K562 (cell line): ENCODE results near the gene PDLIM4. TPM values are rescaled to one million over a fixed set of nuclear protein-coding genes. Genes with fewer than 3 reads are reported as not detected.
A peak's percentile ranks its signal among the peaks of the same experiment; 100 is the strongest.

Source experiments
- ATAC-seq: fragments of 200-7000 bp; cut with Tn5 transposase; 3 replicates; pipeline ENCODE4 v1.9.1; 2020; ENCODE audit warnings: moderate library complexity
- BruUV-seq: library from RNA; stranded (reverse); fragments of 400-500 nt; replicated peaks from 2 replicates; lab custom pipeline; 2021; lab: Mats Ljungman, UMichigan
- CTCF ChIA-PET: fragments of 300-600 bp; formaldehyde crosslinking; extraction: SDS; loops from one replicate; lab custom pipeline; 2021; ENCODE audit warnings: low intra/inter-chr PET ratio; lab: Yijun Ruan, JAX
- POLR2A ChIA-PET: fragments of 300-600, 350-650 bp; sonication (Branson Sonifier 250); formaldehyde crosslinking; extraction: SDS; loops from one replicate; lab custom pipeline; 2021; ENCODE audit warnings: antibody characterized with exemption, inconsistent platforms; lab: Yijun Ruan, JAX
- DNase-seq, 4 experiments: peaks; one replicate each; pipeline versions ENCODE4 v3.0.0 to v3.0.0-alpha.2; 2011 to 2018; ENCODE audit warnings: low spot score in 3 of 4, mixed read lengths in 3 of 4; ENCODE audit errors: extremely low read depth in 1 of 4
- FAIRE-seq: peaks from 2 replicates; lab custom pipeline; 2011; peaks lifted over from hg19 to GRCh38; lab: Jason Lieb, UNC
- H2AFZ ChIP-seq: 2 replicates; pipeline ENCODE4 v1.6.0; 2011; ENCODE audit warnings: low read depth, low read length, control low read depth, inconsistent platforms
- H3K27ac ChIP-seq: fragments of 200-600 bp; 3 replicates; pipeline ENCODE4 v1.8.0; 2011; ENCODE audit warnings: low read depth, mild to moderate bottlenecking, control low read depth, inconsistent platforms, low read length, moderate library complexity, mixed read lengths; ENCODE audit errors: extremely low read depth
- H3K27me3 ChIP-seq, 2 experiments: fragments of 300-600 bp in 1 of 2; 2 replicates in 1 of 2; 3 replicates in 1 of 2; pipeline versions ENCODE4 v1.6.0 to v1.8.0; 2011; ENCODE audit warnings: inconsistent platforms in 2 of 2, low read length in 2 of 2, mild to moderate bottlenecking in 1 of 2, mixed read lengths in 1 of 2, moderate library complexity in 1 of 2; ENCODE audit not compliant: control insufficient read depth in 2 of 2, insufficient read depth in 2 of 2
- H3K36me3 ChIP-seq: fragments of 300-600 bp; 3 replicates; pipeline ENCODE4 v1.8.0; 2011; ENCODE audit warnings: mild to moderate bottlenecking, low read length, inconsistent platforms; ENCODE audit not compliant: control insufficient read depth, insufficient read depth
- H3K4me1 ChIP-seq, 2 experiments: fragments of 200-600 bp in 1 of 2; replicated peaks in 1 of 2; 2 replicates in 1 of 2; 3 replicates in 1 of 2; pipeline versions ENCODE4 v1.5.1 to v1.8.0; 2011; ENCODE audit warnings: inconsistent platforms in 2 of 2, low read length in 2 of 2, mild to moderate bottlenecking in 1 of 2, mixed read lengths in 1 of 2, moderate library complexity in 1 of 2; ENCODE audit not compliant: control insufficient read depth in 2 of 2, insufficient read depth in 2 of 2
- H3K4me2 ChIP-seq: 2 replicates; pipeline ENCODE4 v1.6.1; 2011; ENCODE audit warnings: low read length, control low read depth, inconsistent platforms, mixed read lengths; ENCODE audit not compliant: insufficient read depth
- H3K4me3 ChIP-seq: fragments of 200-600 bp; sonication (generic), shearing (Covaris generic); 2 replicates; pipeline ENCODE4 v1.5.1; 2016; ENCODE audit warnings: control low read depth, inconsistent platforms
- H3K79me2 ChIP-seq: fragments of 200-600 bp; 3 replicates; pipeline ENCODE4 v1.8.0; 2011; ENCODE audit warnings: low read length, inconsistent platforms; ENCODE audit not compliant: control insufficient read depth, insufficient read depth
- H3K9ac ChIP-seq, 2 experiments: 2 replicates each; pipeline versions ENCODE4 v1.6.0 to v1.6.1; 2011; ENCODE audit warnings: low read depth in 2 of 2, low read length in 2 of 2, control low read depth in 1 of 2, inconsistent platforms in 1 of 2, mild to moderate bottlenecking in 1 of 2, mixed read lengths in 1 of 2; ENCODE audit not compliant: insufficient read depth in 1 of 2
- H3K9me1 ChIP-seq: one replicate; pipeline ENCODE4 v1.6.0; 2011; ENCODE audit warnings: inconsistent platforms, mild to moderate bottlenecking, low read length, moderate library complexity; ENCODE audit not compliant: control insufficient read depth, insufficient read depth
- H3K9me3 ChIP-seq: replicated peaks from 2 replicates; pipeline ENCODE4 v1.5.1; 2011; ENCODE audit warnings: low read depth, low read length, inconsistent platforms; ENCODE audit not compliant: control insufficient read depth, insufficient read depth
- H4K20me1 ChIP-seq: replicated peaks from 2 replicates; pipeline ENCODE4 v1.6.1; 2011; ENCODE audit warnings: low read length, inconsistent platforms, mixed read lengths; ENCODE audit not compliant: control insufficient read depth, insufficient read depth
- ARID1B ChIP-seq: fragments of 450-650 bp; IDR thresholded peaks from 2 replicates; pipeline ENCODE4 v1.6.1; 2016; ENCODE audit warnings: antibody characterized with exemption, mild to moderate bottlenecking, inconsistent platforms
- CTCFL ChIP-seq: IDR thresholded peaks from 2 replicates; pipeline ENCODE4 v1.6.1; 2011; ENCODE audit warnings: borderline replicate concordance, low read depth, mild to moderate bottlenecking, moderate library complexity, low read length; ENCODE audit not compliant: insufficient read depth, poor library complexity, severe bottlenecking
- DMBX1 ChIP-seq: fragments of 250-450 bp; sonication (Bioruptor Pico); IDR thresholded peaks from 2 replicates; pipeline ENCODE4 v1.8.0; 2022; ENCODE audit warnings: inconsistent platforms, mild to moderate bottlenecking, moderate library complexity, borderline replicate concordance
- GTF2E2 ChIP-seq: fragments of 200-800 bp; sonication (Bioruptor generic); IDR thresholded peaks from 2 replicates; pipeline ENCODE4 v1.6.1; 2016; ENCODE audit warnings: missing genetic modification characterization, missing compliant biosample characterization
- NONO ChIP-seq, 2 experiments: fragments of 200-400 bp in 1 of 2; fragments of 450-650 bp in 1 of 2; formaldehyde crosslinking in 1 of 2; IDR thresholded peaks; 2 replicates each; pipeline ENCODE4 v1.6.1; 2017; ENCODE audit warnings: low read depth in 2 of 2, mild to moderate bottlenecking in 2 of 2, moderate library complexity in 2 of 2, low read length in 1 of 2
- PML ChIP-seq: IDR thresholded peaks from 2 replicates; pipeline ENCODE4 v1.6.1; 2012; ENCODE audit warnings: low read length, inconsistent platforms
- RBM39 ChIP-seq: fragments of 200-400 bp; formaldehyde crosslinking; optimal IDR thresholded peaks from 2 replicates; pipeline ENCODE3; 2018; ENCODE audit warnings: low read depth, low read length
- SAP30 ChIP-seq: fragments of 200-600 bp; sonication (generic); IDR thresholded peaks from 2 replicates; pipeline ENCODE4 v1.6.1; 2012; ENCODE audit warnings: borderline replicate concordance, low read depth, mild to moderate bottlenecking, moderate library complexity, low read length, control low read depth, inconsistent platforms; ENCODE audit not compliant: insufficient read depth, poor library complexity, severe bottlenecking
- ZNF444 ChIP-seq: fragments of 250-450 bp; sonication (Bioruptor Pico); IDR thresholded peaks from 2 replicates; pipeline ENCODE4 v1.4.0; 2020; ENCODE audit warnings: mild to moderate bottlenecking, moderate library complexity
- WGBS: fragments of 100-300 bp; shearing (Covaris generic); methylation state at CpG from one replicate; pipeline ENCODE4 v1.1.6; 2016; ENCODE audit warnings: low coverage, mixed read lengths; ENCODE audit not compliant: insufficient coverage; ENCODE audit errors: missing lambda C conversion rate; 5-methylcytosine and 5-hydroxymethylcytosine counted together
- in situ Hi-C: fragments of 300-500 bp; cut with MboI; formaldehyde crosslinking; loops from 4 replicates; pipeline ENCODE4 v1.15.0; 2018; ENCODE audit warnings: inconsistent platforms, mixed read lengths
- intact Hi-C: fragments of 100-400 bp; cut with micrococcal nuclease; formaldehyde crosslinking; loops from 2 replicates; pipeline ENCODE4 v1.14.2; 2022
- polyA plus RNA-seq, 8 experiments: library from polyadenylated mRNA; depleted of rRNA in 4 of 8; stranded (reverse) in 5 of 8; unstranded in 3 of 8; fragments of >200 nt; fragmentation: Nextera tagmentation in 2 of 8; fragmentation: Illumina TruSeq in 1 of 8; extraction: Ambion mirVana in 2 of 8; extraction: Trizol in 1 of 8; gene quantifications; 2 replicates each; pipeline versions ENCODE4 v1.2.1 to v1.2.3, GENCODE V29; 2011 to 2014; ENCODE audit warnings: inconsistent platforms in 1 of 8, missing spikeins in 1 of 8
- total RNA-seq, 7 experiments: library from RNA; depleted of rRNA in 6 of 7; stranded (reverse); fragments of >200 nt in 6 of 7; fragmentation: Illumina TruSeq in 2 of 7; extraction: Trizol in 2 of 7; gene quantifications; 2 replicates each; pipeline versions ENCODE4 v1.2.1 to v1.2.3, GENCODE V29; 2011 to 2021; ENCODE audit warnings: low replicate concordance in 1 of 7
- TF ChIP-seq, protein P1 (sequence below): fragments of 200-800 bp; sonication (Bioruptor generic); IDR thresholded peaks from 2 replicates; pipeline ENCODE4 v1.6.1; 2016; ENCODE audit warnings: missing genetic modification characterization, missing compliant biosample characterization
- TF ChIP-seq, protein P2 (sequence below): sonication (generic); formaldehyde crosslinking; IDR thresholded peaks from 2 replicates; pipeline ENCODE4 v1.8.0; 2022; ENCODE audit warnings: mild to moderate bottlenecking, missing genetic modification reagents

The PDLIM4 gene
- total and polyA plus RNA-seq, 9 of the 15 experiments (the other 6 are each of a cell fraction or from before 2014, with no cell fraction given) = 0.28 to 32.8 (median 13.1) TPM

- in situ Hi-C loops = no loop called here
- no peaks in the 10 kb centered on the region for H3K9me1 ChIP-seq
- no peak overlapping the region for H3K9ac ChIP-seq
- FAIRE-seq (peak; percentile 44), DNase-seq (no peak), ATAC-seq (no peak; the same call in 2 of the 3 replicates)
- no TSS peak for BruUV-seq
- ChIA-PET POLR2A (interaction anchor here (1.5 to 2.7 kb wide), 2 partner anchors 10 to 11 kb away, joined by 5 to 10 read pairs; no protein-coding TSS in a partner anchor), CTCF (no interaction called here)
- H3K27ac ChIP-seq = no peak overlapping the region
- H3K27me3 ChIP-seq = no peaks in the 10 kb centered on the region
- intact Hi-C loops = no loop called here
- no peak overlapping the region for H3K4me2 ChIP-seq
- no peak overlapping the region for H3K4me3 ChIP-seq
- TF ChIP-seq DMBX1 (CRISPR knock-in tag) (no peak), CTCFL (no peak), RBM39 (no peak), ARID1B (no peak), PML (no peak), NONO (IDR thresholded peaks at IDR 0.05; ENCODE audit: low read depth in 2 of 2, low read length in 1 of 2) (no peak), GTF2E2 (tag) (no peak), SAP30 (no peak), ZNF444 (CRISPR knock-in tag) (no peak)
- TF ChIP-seq, protein P1, sequence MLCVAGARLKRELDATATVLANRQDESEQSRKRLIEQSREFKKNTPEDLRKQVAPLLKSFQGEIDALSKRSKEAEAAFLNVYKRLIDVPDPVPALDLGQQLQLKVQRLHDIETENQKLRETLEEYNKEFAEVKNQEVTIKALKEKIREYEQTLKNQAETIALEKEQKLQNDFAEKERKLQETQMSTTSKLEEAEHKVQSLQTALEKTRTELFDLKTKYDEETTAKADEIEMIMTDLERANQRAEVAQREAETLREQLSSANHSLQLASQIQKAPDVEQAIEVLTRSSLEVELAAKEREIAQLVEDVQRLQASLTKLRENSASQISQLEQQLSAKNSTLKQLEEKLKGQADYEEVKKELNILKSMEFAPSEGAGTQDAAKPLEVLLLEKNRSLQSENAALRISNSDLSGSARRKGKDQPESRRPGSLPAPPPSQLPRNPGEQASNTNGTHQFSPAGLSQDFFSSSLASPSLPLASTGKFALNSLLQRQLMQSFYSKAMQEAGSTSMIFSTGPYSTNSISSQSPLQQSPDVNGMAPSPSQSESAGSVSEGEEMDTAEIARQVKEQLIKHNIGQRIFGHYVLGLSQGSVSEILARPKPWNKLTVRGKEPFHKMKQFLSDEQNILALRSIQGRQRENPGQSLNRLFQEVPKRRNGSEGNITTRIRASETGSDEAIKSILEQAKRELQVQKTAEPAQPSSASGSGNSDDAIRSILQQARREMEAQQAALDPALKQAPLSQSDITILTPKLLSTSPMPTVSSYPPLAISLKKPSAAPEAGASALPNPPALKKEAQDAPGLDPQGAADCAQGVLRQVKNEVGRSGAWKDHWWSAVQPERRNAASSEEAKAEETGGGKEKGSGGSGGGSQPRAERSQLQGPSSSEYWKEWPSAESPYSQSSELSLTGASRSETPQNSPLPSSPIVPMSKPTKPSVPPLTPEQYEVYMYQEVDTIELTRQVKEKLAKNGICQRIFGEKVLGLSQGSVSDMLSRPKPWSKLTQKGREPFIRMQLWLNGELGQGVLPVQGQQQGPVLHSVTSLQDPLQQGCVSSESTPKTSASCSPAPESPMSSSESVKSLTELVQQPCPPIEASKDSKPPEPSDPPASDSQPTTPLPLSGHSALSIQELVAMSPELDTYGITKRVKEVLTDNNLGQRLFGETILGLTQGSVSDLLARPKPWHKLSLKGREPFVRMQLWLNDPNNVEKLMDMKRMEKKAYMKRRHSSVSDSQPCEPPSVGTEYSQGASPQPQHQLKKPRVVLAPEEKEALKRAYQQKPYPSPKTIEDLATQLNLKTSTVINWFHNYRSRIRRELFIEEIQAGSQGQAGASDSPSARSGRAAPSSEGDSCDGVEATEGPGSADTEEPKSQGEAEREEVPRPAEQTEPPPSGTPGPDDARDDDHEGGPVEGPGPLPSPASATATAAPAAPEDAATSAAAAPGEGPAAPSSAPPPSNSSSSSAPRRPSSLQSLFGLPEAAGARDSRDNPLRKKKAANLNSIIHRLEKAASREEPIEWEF (CRISPR knock-in tag) = no peak
- TF ChIP-seq, protein P2, sequence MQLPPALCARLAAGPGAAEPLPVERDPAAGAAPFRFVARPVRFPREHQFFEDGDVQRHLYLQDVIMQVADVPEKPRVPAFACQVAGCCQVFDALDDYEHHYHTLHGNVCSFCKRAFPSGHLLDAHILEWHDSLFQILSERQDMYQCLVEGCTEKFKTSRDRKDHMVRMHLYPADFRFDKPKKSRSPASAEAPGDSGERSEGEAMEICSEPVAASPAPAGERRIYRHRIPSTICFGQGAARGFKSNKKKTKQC (CRISPR knock-in tag) = no peak
- H3K36me3 ChIP-seq = peaks cover 34% of the 10 kb centered on the region; the same call in 2 of the 3 replicates
- H3K79me2 ChIP-seq = no peaks in the 10 kb centered on the region
- H4K20me1 ChIP-seq = no peaks in the 10 kb centered on the region
- no peak overlapping the region for H2AFZ ChIP-seq
- peaks cover 0 to 7% of the 10 kb centered on the region in 2 experiments; a peak in 1 of 5 replicates for H3K4me1 ChIP-seq
- no peaks in the 10 kb centered on the region for H3K9me3 ChIP-seq
- WGBS = 66% methylated on average over 6 of the region's 7 CpGs
These were observed 43.8 kb upstream of the PDLIM4 start for GRCh38 chr5:132213666-132214065.
